Measurements from ENCODE around the gene DDX4.

DDX4 gene

DNA sequence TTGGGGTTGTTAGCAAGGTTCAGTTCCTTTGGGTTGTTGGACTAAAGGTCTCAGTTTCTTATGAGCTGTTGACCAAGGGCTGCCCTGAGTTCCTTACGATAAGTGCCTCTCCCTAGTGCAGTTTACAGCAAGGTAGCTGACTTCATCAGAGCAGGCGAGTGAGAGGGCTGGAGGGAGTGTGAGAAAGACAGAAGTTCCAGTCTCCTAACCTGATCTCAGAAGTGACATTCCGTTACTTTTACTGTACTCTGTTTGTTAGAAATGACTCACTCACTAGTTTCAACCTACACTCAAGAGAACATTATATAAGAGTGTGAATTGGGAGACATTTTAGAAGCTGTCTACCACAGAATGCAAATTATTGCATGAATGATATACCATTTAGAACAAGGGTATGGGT lies 92.1 kb downstream of the DDX4 start:
- no peak for DNase-seq

DNA sequence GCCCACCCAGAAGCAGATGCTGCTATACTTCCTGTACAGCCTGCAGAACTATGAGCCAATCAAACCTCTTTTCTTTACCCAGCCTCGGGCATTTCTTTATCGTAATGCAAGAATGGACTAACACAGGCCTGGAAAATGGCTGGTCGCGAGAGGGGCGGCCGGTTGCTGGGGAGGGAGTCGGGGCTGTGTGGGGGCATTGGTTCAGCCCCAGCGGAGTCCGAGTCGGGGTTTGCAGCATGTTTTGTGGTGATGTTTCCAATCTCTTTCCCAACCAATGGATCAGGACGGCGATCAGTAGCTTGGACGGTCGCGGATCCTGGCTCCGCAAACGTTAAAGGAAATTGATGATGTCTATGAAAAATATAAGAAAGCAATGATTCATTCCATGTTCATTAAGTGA lies 94.6 kb downstream of the DDX4 start:
- DNase-seq, result no peak

DNA sequence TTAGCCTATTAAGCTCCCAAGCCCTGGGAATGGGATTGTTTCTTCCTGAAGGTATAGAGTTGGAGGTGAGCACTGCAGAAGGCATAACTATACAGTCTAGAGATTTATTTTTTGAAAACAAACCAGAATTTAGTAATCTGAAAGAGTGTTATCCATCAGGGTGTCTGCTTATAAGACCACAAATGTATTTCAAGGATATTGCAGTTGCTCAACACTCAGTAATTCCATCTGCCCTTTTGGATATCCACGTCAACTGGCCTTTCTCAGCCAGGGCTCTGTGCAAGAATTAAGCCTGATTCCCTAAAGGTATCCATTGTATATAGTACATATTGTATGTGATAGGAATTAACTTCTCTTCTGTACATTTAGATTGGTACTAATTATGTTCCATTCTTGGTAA lies 98.3 kb downstream of the DDX4 start:
- no peak for DNase-seq

DNA sequence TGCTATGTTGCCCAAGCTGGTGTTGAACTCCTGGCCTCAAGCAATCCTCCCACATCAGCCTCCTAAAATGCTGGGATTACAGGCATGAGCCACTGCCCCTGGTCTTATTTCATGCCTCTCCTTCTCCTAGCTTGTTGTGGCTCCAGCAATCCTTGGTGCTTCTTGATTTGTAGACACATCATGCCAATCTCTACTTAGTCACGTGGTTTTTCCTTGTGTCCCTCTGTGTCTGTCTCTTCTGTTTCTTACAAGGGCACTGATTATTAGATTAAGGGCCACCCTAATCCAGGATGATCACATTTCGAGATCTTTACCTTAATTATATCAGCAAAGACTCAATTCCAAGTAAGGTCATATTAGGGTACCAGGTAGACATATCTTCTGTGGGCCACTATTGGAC lies 104.1 kb downstream of the DDX4 start:
- DNase-seq, result no peak

DNA sequence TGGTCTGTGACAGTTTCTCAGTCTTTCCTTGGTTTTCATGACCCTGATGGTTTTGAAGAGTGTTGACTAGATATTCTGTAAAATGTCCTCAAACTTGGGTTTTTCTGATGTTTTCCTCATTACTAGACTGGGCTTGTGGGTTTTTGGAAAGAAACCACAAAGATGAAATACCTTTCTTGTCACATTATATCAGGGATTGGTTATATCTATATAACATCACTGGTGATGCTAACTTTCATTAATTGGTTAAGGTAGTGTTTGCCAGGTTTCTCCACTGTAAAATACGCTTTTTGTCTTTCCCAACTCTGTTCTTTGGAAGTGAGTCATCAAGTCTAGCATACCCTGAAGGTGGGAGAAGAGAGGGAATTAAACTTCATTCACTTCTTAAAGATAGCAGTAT lies 110.0 kb downstream of the DDX4 start:
- DNase-seq, result no peak

DNA sequence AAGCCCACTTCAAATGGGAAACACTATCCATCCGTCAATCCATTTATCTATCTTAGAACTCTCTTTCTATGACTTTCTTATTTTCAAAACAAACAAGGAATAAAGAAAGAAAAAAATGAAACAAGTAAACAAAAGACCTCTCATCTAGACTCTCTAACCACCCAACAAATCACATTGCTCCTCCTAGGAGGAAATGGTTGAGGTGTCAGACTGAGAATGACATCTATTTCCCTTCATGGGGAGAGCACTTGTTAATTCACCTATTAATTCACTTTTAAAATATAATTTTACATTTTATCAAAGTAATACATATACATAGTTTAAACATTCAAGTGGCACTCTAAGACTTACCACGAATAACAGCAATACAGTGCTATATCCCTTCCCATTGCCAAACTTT lies 110.9 kb downstream of the DDX4 start:
- DNase-seq, result no peak

DNA sequence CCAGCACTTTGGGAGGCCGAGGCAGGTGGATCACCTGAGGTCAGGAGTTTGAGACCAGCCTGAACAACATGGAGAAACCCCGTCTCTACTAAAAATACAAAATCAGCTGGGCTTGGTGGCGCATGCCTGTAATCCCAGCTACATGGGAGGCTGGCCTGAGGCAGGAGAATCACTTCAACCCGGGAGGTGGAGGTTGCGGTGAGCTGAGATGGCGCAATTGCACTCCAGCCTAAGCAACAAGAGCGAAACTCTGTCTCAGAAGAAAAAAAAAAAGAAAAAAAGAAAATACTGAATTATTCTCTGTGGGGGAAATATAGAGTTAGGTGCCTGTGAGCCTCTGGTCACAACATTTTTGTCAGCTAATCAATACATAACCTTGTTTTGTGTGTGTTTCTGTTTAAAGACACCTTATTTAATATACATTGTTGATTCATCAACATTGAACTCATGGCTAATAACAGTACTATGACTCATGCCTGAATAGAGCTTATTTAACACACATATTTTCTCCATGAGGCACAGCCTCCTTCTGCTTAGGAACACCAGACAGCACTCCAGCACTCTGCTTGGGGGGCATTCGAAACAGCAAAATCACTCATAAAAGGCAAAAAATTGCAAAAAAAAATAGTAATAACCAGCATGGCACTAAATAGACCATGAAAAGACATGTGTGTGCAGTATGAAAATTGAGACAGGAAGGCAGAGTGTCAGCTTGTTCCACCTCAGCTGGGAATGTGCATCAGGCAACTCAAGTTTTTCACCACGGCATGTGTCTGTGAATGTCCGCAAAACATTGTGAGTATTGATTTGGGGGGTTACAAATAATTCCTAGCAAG lies 113.2 kb downstream of the DDX4 start, which contains the start of gene IL31RA:
Gene IL31RA (plus strand): TSS at position 519 of the 836 bp plus-strand sequence. CDS start 214 bp downstream, at position 733.
- no peak for DNase-seq

DNA sequence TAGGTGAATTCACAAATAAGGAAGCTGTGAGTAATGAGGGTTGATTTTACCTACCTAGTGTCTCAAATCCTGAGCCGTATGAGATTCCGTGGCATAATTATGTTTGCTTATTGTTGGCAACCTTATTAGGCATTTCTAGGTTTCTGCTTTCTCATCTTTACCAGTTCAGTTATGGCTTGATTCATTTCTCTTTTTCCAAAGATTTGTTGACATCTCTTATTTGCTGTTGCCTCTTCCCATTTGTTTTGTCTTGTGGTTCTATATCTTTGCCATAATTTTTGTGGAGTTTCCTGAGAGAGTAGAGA lies 113.8 kb downstream of the DDX4 start:
- DNase-seq, result no peak

DNA sequence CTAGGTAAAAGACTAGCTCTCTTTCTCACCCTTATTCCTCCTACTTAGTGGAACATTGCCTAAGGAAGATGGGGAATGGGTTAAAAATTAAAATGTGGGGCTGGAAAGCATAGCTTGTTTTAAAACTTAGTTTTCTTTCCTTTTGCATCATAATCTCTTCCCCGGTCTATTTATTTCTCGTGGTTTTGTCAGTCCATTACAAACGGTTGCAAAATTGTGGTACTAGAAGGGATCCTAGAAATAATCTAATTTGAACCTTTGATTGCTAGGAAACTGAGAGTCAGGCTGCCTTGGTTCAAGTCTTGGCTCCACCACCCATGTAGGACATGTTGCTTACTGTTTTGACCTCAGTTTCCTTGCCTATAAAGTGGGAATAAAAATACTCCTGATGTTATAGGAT lies 114.6 kb downstream of the DDX4 start:
- DNase-seq, result no peak

DNA sequence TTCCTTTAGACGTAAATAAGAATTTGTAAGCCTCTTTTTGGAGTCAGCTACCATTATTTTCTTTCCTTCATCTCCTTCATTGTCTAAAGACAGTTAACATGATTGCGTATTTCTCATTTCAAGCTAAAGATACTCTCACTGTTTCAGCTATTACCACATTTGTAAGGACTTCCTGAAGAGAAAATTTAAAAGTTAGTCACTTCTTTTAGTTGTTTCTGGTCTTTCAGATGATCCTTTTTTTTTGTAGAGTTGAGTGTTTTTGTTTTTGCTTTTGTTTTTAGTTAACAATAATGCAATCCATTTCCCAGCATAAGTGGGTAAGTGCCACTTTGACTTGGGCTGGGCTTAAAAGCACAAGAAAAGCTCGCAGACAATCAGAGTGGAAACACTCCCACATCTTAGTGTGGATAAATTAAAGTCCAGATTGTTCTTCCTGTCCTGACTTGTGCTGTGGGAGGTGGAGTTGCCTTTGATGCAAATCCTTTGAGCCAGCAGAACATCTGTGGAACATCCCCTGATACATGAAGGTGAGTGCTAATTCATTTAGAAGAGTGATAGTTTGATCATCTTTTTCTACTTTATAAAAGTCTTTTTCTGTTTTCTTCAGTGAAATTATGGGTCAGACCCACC lies 115.3 kb downstream of the DDX4 start:
- DNase-seq, result no peak

DNA sequence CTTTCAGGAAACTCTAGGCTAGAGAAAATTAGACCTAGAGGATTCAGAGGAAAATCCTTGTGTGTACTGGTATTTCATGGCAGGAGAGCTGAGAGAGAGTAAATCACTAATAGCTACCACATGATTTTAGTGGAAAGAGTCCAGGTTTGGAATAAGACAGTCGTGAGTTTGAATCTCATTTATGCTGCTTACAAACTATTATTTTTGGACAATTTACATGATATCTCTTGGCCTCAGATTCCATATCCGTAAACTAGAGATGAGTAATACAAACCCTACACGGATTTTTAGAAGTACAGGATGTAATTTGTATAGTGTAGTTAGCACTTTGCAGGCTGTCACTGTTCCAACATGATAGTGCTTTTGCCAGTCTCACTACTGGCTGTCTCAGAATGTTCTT lies 116.0 kb downstream of the DDX4 start:
- DNase-seq, result no peak

DNA sequence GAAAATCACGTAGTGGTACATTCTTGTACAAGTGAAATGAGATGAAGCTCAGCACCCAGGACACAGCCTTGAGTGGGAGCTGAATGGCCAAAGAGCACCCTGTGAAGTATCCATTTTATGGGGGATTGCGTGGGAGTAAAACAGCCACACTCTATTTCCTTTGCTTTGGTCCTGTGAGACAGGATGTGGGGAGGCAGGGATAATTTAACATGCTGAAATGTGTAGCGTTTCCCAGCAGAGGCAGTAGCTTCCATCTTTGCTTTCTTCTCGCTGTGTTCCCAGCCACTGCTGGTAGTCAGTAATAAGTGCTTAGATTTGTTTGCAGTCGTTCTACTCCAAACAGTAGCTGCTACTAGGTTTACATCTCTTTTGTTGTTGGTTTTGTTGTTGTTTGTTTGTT lies 117.6 kb downstream of the DDX4 start:
- no peak for DNase-seq

DNA sequence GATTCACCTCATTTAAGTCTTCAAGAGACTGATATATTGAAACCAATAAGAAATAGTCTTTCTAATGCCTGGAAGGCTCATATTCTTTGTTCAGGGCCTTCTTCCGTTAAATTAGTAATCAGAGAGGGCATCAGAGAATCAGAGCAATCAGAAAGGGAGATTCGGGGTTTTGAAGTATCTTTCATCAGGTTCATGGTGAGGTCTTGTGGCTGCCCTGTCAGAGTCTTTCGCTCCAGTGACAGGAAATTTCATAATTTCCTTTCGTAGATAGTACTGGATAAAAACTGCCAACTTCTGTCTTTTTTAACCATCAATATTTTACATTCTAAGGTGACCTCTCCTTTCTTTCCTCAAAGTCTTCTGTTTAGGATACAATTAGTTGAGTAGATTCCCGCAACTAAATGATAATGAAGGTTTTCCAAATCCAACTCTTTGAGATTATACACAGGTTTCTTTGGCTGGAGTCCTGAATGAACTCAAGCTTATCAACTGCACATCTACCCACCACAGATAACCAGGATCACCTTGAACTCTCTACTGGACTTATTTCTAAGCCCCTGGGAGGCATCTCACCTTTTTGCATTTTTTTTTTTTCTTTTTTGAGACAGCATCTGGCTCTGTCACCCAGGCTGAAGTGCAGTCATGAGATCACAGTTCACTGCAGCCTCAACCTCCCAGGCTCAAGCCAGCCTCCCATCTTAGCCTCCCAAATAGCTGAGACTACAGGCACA lies 118.8 kb downstream of the DDX4 start:
- DNase-seq, result no peak

DNA sequence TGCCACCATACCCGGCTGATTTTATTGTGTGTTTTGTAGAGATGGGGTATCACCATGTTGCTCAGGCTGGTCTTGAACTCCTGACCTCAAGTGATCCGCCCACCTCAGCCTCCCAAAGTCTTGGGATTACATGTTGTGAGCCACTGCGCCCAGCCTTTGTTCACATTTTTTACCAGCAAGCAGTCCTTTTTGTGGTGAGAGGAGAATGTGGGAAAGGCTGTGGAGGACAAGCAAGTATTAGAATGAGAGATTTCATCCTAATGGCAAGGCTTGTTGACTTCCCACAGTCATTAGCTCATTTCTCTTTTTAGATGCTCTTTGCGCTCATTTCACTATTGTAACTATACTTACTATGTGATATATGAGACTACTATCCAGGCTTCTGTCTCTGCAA lies 119.4 kb downstream of the DDX4 start:
- no peak for DNase-seq

DNA sequence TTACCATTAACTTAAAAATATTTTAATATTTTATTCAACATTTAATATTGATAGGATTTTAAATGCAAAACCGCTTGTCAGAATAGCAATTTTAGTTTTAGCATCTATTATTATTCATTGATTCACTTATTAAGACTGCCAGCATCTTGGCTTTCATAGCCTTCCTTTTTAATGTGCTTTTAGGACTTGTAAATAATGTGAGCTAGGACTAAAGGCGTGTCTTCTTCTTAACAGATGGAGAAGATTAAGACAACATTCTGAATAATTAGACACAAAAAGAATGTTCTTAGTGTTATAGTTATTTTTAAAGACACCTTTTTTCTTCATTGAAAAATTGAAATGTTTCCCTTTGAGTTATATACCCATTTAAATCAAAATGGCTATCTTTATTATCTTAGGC lies 120.2 kb downstream of the DDX4 start:
- no peak for DNase-seq

DNA sequence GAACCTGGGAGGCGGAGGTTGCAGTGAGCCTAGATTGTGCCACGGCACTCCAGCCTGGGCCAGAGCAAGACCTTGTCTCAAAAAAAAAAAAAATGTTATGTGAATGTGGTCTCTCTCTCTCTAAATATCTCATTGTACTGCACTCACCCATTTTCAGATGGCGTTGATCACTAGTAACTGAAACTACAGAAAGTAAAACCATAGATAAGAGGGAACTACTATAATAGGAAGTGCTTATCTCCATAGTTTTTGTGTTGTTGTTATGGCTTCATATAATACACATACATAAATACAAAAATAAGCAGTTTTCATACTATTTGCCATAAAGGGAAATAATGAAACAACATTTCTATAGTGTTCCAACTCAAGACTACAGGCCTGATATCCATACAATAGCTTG lies 122.4 kb downstream of the DDX4 start:
- no peak for DNase-seq

DNA sequence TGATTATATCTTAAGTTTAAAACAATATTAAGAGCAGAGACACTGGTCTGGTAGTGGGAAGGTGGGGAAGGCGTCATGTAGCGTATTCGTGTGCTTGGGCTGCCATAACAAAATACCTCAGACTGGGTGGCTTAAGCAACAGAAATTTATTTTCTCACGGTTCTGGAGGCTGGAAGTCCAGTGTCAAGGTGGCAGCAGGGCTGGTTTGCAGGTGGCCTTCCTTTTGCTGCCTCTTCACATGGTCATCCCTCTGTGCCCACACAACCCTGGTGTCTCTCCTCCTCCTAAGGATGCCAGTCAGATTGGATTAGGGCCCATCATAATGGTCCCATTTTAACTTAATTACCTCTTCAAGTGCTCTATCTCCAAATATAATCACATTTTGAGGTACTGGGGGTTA lies 122.8 kb downstream of the DDX4 start:
- DNase-seq, result no peak

DNA sequence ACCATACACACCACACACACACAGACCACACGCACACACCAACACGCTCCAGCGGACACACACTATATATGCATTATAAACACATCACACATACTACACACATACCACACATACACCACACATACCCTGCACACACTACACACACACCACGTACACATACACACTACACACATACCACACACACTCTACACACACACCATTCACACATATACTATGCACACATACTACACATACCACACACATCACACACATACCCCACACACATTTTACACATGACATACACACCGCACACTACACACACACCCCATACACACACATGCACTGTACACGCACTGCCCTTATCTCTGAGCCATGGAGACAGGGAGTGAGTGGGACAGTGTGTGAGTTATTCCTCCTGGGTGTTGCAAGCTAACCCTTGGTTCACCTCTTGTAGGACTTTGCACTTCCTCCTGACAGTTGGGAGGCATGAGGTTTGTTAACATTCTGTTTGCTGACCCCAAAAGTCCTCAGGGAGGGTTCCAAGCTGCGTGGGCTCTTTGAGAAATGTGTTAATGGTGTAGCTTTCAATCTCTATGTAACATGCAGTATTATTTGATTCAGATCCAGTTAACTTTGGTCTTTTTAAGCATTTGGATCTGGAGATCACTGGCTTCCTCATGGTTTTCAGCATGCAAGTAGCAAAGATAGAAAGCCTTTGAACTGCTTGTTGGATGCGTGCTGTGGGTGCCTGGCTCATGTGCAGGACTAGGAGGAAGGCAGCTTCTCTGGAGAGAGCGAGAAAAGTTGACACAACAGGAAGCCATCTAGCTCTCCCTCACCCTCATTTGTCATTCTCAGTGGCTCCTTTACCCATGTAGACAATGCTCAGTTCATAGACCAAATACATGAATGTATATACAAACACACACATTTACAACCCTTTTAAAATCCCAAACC lies 127.0 kb downstream of the DDX4 start:
- DNase-seq, result no peak

DNA sequence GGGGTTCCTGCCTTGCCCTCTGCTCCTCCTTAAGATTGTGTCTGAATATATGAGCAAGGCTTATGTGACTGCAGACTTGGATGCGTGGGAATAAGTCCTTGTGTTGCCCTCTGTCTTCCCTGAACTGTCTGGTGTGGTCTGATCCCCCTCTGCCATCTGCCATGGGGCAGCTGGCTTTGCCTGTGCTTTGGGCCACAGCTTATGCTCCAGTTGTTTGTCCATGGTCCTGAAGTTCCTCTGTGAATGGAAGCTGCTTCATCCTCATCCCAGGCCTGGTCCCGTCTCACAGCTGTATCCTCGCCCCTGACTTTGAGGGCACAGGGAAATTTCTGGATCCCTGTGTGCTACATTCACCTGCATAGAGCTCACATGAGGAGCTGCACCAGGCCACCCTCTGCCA lies 128.0 kb downstream of the DDX4 start:
- DNase-seq, result no peak

DNA sequence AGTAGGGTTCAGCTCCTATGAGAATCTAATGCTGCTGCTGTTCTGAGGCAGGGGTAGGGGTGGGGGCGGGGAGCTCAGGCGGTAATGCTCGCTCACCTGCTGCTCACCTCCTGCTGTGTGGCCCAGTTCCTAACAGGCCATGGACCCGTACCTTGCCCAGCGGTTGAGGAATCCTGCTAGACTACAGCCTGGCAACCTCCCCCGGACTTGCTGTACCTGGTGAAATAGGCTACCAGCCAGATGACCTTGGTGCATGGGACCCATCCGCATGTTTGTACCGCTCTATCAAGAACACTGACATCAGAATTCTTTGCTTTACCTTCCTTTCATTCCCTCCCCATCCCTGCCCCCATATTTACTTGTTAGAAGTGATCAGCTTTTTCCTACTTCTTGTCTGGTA lies 128.6 kb downstream of the DDX4 start:
- no peak for DNase-seq
